Progenitor cell of endocrine pancreas (in vitro differentiated cells): Measurements from ENCODE around the gene ADAMTS2. TPM values are rescaled to one million over a fixed set of nuclear protein-coding genes. Genes with fewer than 3 reads are reported as not detected.

Experiments used
- DNase-seq: peaks from one replicate; pipeline ENCODE4 v3.0.0; 2021; ENCODE audit warnings: low spot score; ENCODE audit not compliant: unreplicated experiment
- H3K27ac Mint-ChIP-seq: 2 replicates; pipeline ENCODE4 v1.8.0; 2021; ENCODE audit warnings: mild to moderate bottlenecking, moderate library complexity, mixed read lengths
- H3K27me3 Mint-ChIP-seq: 2 replicates; pipeline ENCODE4 v1.8.0; 2021; ENCODE audit warnings: mixed read lengths
- H3K36me3 Mint-ChIP-seq: 2 replicates; pipeline ENCODE4 v1.8.0; 2022; ENCODE audit warnings: mixed read lengths; ENCODE audit not compliant: insufficient read depth
- H3K4me1 Mint-ChIP-seq: 2 replicates; pipeline ENCODE4 v1.8.0; 2021; ENCODE audit warnings: low read depth, mixed read lengths
- H3K4me3 Mint-ChIP-seq: 2 replicates; pipeline ENCODE4 v1.8.0; 2021; ENCODE audit warnings: low read depth, mild to moderate bottlenecking, moderate library complexity, mixed read lengths
- H3K9me3 Mint-ChIP-seq: 2 replicates; pipeline ENCODE4 v1.8.0; 2021; ENCODE audit warnings: low read depth, mixed read lengths
- CTCF ChIP-seq: fragments of 200-600 bp; sonication (generic); IDR thresholded peaks from one replicate; pipeline ENCODE4 v1.5.0; 2021; ENCODE audit warnings: antibody characterized with exemption, mild to moderate bottlenecking; ENCODE audit not compliant: unreplicated experiment
- total RNA-seq: library from RNA; stranded (reverse); gene quantifications from 2 replicates; pipeline ENCODE4 v1.2.1, GENCODE V29; 2021

ADAMTS2 gene
- total RNA-seq, 1 donor from 2014 or later: 2.5 TPM

GRCh38 chr5:179164331-179165311 lies 180.6 kb downstream of the ADAMTS2 start:
- peaks cover 3% of the 10 kb centered on the region for H3K4me1 Mint-ChIP-seq
- no peak for DNase-seq
- no peak for TF ChIP-seq CTCF
- H3K36me3 Mint-ChIP-seq: no peaks in the 10 kb centered on the region
- H3K27me3 Mint-ChIP-seq: peaks cover 15% of the 10 kb centered on the region
- H3K9me3 Mint-ChIP-seq: peaks cover 3% of the 10 kb centered on the region
- H3K4me3 Mint-ChIP-seq: no peak overlapping the region
- no peak overlapping the region for H3K27ac Mint-ChIP-seq

- no peak for TF ChIP-seq CTCF
- DNase-seq: no peak
- Mint-ChIP-seq H3K27ac (no peak overlapping the region), H3K4me3 (no peak overlapping the region), H3K9me3 (peaks cover 3% of the 10 kb centered on the region), H3K27me3 (peaks cover 12% of the 10 kb centered on the region), H3K4me1 (peaks cover 3% of the 10 kb centered on the region), H3K36me3 (no peaks in the 10 kb centered on the region)
Measured at GRCh38 chr5:179163236-179164155, 181.8 kb downstream of the ADAMTS2 start.

- Mint-ChIP-seq H3K9me3 (peaks cover 3% of the 10 kb centered on the region), H3K27me3 (peaks cover 8% of the 10 kb centered on the region), H3K36me3 (no peaks in the 10 kb centered on the region), H3K27ac (no peak overlapping the region), H3K4me3 (no peak overlapping the region), H3K4me1 (peaks cover 3% of the 10 kb centered on the region)
- DNase-seq: no peak
- TF ChIP-seq CTCF: no peak
Measured at GRCh38 chr5:179162351-179163235, 182.7 kb downstream of the ADAMTS2 start.

- H3K4me3 Mint-ChIP-seq: no peak overlapping the region
- peaks cover 3% of the 10 kb centered on the region for H3K4me1 Mint-ChIP-seq
- no peak for DNase-seq
- H3K9me3 Mint-ChIP-seq: peaks cover 3% of the 10 kb centered on the region
- H3K27me3 Mint-ChIP-seq: peaks cover 6% of the 10 kb centered on the region
- TF ChIP-seq CTCF: no peak
- H3K27ac Mint-ChIP-seq: no peak overlapping the region
- H3K36me3 Mint-ChIP-seq: no peaks in the 10 kb centered on the region
Measured at GRCh38 chr5:179161901-179162300, 183.4 kb downstream of the ADAMTS2 start.
